ENCODE results near the gene CCDC85C. TPM values are rescaled to one million over a fixed set of nuclear protein-coding genes. Genes with fewer than 3 reads are reported as not detected.

CCDC85C gene
- total and polyA plus RNA-seq, 4 experiments from 2014 or later: 0.36 to 14.4 (median 7.9) TPM

GRCh38 chr14:99579120-99579836 lies 24.7 kb downstream of the CCDC85C start:
- H3K4me1 ChIP-seq (ENCODE audit: insufficient read depth, low read length): no peaks in the 10 kb centered on the region
- ChIA-PET POLR2A (ENCODE audit: partially characterized antibody) (no interaction called here), CTCF (ENCODE audit: partially characterized antibody) (no interaction called here)
- no peaks in the 10 kb centered on the region for H3K27me3 Mint-ChIP-seq
- H3K4me3 Mint-ChIP-seq: no peak overlapping the region
- no peak overlapping the region for H3K27ac Mint-ChIP-seq
- no peaks in the 10 kb centered on the region for H3K36me3 ChIP-seq (ENCODE audit: insufficient read depth, low read length)
- H3K9me3 ChIP-seq (ENCODE audit: control insufficient read depth in 1 of 2, low read length in 2 of 2): no peaks in the 10 kb centered on the region
- H3K36me3 Mint-ChIP-seq: no peaks in the 10 kb centered on the region
- H3K9me3 Mint-ChIP-seq: no peaks in the 10 kb centered on the region
- intact Hi-C loops (cut with micrococcal nuclease): no loop called here
- DNase-seq: no peak
- H3K4me3 ChIP-seq (ENCODE audit: low read length in 2 of 2): no peak overlapping the region
- peaks cover 5 to 12% (median 8%) of the 10 kb centered on the region in 4 donors for H3K4me1 Mint-ChIP-seq
- no peaks in the 10 kb centered on the region for H3K27me3 ChIP-seq (ENCODE audit: insufficient read depth, low read length)
- H3K27ac ChIP-seq (ENCODE audit: low read depth, low read length): no peak overlapping the region

- ChIA-PET POLR2A (ENCODE audit: partially characterized antibody) (no interaction called here), CTCF (ENCODE audit: partially characterized antibody) (no interaction called here)
- no peaks in the 10 kb centered on the region for H3K27me3 Mint-ChIP-seq
- no peak overlapping the region for H3K4me3 Mint-ChIP-seq
- H3K36me3 ChIP-seq (ENCODE audit: insufficient read depth, low read length): no peaks in the 10 kb centered on the region
- no peaks in the 10 kb centered on the region for H3K36me3 Mint-ChIP-seq
- H3K27ac ChIP-seq (ENCODE audit: low read depth, low read length): no peak overlapping the region
- H3K27ac Mint-ChIP-seq: peak overlapping the region in 1 of 7 donors; percentile 2
- no peaks in the 10 kb centered on the region for H3K9me3 Mint-ChIP-seq
- no peaks in the 10 kb centered on the region for H3K9me3 ChIP-seq (ENCODE audit: control insufficient read depth in 1 of 2, low read length in 2 of 2)
- peaks cover 5 to 12% (median 8%) of the 10 kb centered on the region in 4 donors for H3K4me1 Mint-ChIP-seq
- H3K4me1 ChIP-seq (ENCODE audit: insufficient read depth, low read length): no peaks in the 10 kb centered on the region
- intact Hi-C loops (cut with micrococcal nuclease): no loop called here
- H3K27me3 ChIP-seq (ENCODE audit: insufficient read depth, low read length): no peaks in the 10 kb centered on the region
- DNase-seq: no peak
- H3K4me3 ChIP-seq (ENCODE audit: low read length in 2 of 2): no peak overlapping the region
Measured at GRCh38 chr14:99578541-99579101, 25.4 kb downstream of the CCDC85C start.

- Mint-ChIP-seq H3K4me1 (peaks cover 4 to 17% (median 10%) of the 10 kb centered on the region in 4 donors), H3K9me3 (no peaks in the 10 kb centered on the region), H3K36me3 (no peaks in the 10 kb centered on the region), H3K4me3 (no peak overlapping the region), H3K27me3 (no peaks in the 10 kb centered on the region), H3K27ac (no peak overlapping the region)
- H3K4me3 ChIP-seq (ENCODE audit: low read length in 2 of 2): no peak overlapping the region
- ChIA-PET CTCF (ENCODE audit: partially characterized antibody) (interaction anchor here (1.5 kb wide), 1 partner anchor 51 kb away, joined by 3 read pairs; no protein-coding TSS in a partner anchor), POLR2A (ENCODE audit: partially characterized antibody) (no interaction called here)
- no peak overlapping the region for H3K27ac ChIP-seq (ENCODE audit: low read depth, low read length)
- intact Hi-C loops (cut with micrococcal nuclease): no loop called here
- no peaks in the 10 kb centered on the region for H3K9me3 ChIP-seq (ENCODE audit: control insufficient read depth in 1 of 2, low read length in 2 of 2)
- no peaks in the 10 kb centered on the region for H3K36me3 ChIP-seq (ENCODE audit: insufficient read depth, low read length)
- DNase-seq: no peak
- no peaks in the 10 kb centered on the region for H3K4me1 ChIP-seq (ENCODE audit: insufficient read depth, low read length)
- no peaks in the 10 kb centered on the region for H3K27me3 ChIP-seq (ENCODE audit: insufficient read depth, low read length)
Measured at GRCh38 chr14:99576761-99577705, 27.0 kb downstream of the CCDC85C start.

DNA sequence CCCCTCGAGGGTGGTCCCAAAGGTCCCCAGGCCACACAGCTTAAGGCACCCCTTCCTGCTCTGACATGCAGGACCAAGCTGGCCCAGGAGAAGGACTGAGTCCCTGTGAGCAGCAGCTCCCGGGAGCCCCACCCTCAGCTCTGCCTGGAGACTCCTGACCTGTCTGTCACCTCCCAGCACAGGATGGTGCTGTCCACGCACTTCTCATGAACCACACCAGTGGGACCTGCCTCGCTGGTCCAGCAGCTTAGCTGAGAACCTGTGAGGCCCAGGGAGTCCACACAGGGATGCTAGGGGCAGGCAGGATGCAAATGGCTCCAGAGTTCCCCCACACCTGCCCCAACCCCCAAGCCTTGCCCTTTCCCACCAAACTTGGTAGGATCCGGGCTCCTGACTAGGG lies 27.7 kb downstream of the CCDC85C start:
- ChIA-PET CTCF (ENCODE audit: partially characterized antibody) (interaction anchor here (1.5 kb wide), 1 partner anchor 52 kb away, joined by 3 read pairs; no protein-coding TSS in a partner anchor), POLR2A (ENCODE audit: partially characterized antibody) (no interaction called here)
- Mint-ChIP-seq H3K4me3 (no peak overlapping the region), H3K4me1 (peaks cover 4 to 17% (median 10%) of the 10 kb centered on the region in 4 donors), H3K36me3 (no peaks in the 10 kb centered on the region), H3K27me3 (no peaks in the 10 kb centered on the region), H3K9me3 (no peaks in the 10 kb centered on the region), H3K27ac (no peak overlapping the region)
- Histone ChIP-seq H3K27ac (ENCODE audit: low read depth, low read length) (no peak overlapping the region), H3K4me1 (ENCODE audit: insufficient read depth, low read length) (no peaks in the 10 kb centered on the region), H3K27me3 (ENCODE audit: insufficient read depth, low read length) (no peaks in the 10 kb centered on the region), H3K36me3 (ENCODE audit: insufficient read depth, low read length) (no peaks in the 10 kb centered on the region), H3K4me3 (ENCODE audit: low read length in 2 of 2) (no peak overlapping the region), H3K9me3 (ENCODE audit: control insufficient read depth in 1 of 2, low read length in 2 of 2) (no peaks in the 10 kb centered on the region)
- intact Hi-C loops (cut with micrococcal nuclease): no loop called here
- DNase-seq: no peak

DNA sequence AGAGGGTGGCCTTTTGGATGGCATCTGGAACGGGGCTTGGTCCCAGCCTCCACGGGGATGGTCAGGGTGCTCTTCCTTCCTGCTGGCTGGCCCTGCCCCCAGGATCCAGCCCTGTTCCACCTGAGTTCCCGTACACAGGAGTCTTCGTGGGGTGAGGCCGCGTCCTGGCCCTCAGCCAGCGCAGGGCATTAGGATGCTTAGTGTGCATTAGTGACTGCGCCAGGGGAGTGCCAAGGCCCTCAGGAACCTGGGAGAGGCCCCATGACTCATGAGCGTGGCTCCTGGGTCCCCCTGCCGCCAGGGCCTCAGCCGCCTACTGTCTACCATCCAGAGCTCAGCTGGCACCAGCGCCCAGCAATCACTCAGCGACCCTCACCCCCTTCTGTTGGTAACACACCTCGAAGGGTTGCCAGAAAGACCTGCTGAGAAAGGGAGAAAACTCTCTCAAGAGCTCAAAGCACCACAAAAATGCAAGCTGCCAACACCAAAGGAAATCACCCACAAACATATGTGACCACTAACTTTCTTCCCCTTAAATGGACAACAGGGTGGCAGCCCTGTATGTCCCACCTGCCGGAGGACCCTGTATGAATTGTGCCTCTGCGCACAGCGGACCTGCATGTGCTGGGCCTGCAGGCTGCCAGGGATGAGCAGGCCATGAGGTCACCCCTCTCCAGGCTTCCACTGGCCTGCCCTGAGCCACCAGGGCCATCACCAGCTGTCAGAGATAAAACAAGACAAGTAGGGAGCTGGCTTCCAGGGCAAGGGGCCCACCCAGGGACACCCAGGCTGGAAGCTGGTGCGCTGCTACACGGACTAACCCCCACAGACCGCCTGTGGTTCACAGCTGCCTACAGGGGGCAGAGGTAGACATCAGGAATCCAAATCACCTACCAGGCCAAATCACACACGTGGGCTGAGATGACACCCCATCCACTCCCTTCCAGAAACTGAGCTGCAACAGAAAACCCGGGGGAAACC lies 28.7 kb downstream of the CCDC85C start:
- Histone ChIP-seq H3K9me3 (ENCODE audit: control insufficient read depth in 1 of 2, low read length in 2 of 2) (no peaks in the 10 kb centered on the region), H3K36me3 (ENCODE audit: insufficient read depth, low read length) (no peaks in the 10 kb centered on the region), H3K4me1 (ENCODE audit: insufficient read depth, low read length) (no peaks in the 10 kb centered on the region), H3K27ac (ENCODE audit: low read depth, low read length) (no peak overlapping the region), H3K4me3 (ENCODE audit: low read length in 2 of 2) (no peak overlapping the region), H3K27me3 (ENCODE audit: insufficient read depth, low read length) (no peaks in the 10 kb centered on the region)
- no peaks in the 10 kb centered on the region for H3K27me3 Mint-ChIP-seq
- H3K4me3 Mint-ChIP-seq: no peak overlapping the region
- DNase-seq: no peak
- ChIA-PET CTCF (ENCODE audit: partially characterized antibody) (interaction anchor here (1.0 kb wide), 1 partner anchor 53 kb away, joined by 3 read pairs; no protein-coding TSS in a partner anchor), POLR2A (ENCODE audit: partially characterized antibody) (no interaction called here)
- H3K9me3 Mint-ChIP-seq: no peaks in the 10 kb centered on the region
- peak overlapping the region in 1 of 7 donors; percentile 18 for H3K27ac Mint-ChIP-seq
- no peaks in the 10 kb centered on the region for H3K36me3 Mint-ChIP-seq
- intact Hi-C loops (cut with micrococcal nuclease): no loop called here
- H3K4me1 Mint-ChIP-seq: peaks cover 4 to 17% (median 9%) of the 10 kb centered on the region in 4 donors

DNA sequence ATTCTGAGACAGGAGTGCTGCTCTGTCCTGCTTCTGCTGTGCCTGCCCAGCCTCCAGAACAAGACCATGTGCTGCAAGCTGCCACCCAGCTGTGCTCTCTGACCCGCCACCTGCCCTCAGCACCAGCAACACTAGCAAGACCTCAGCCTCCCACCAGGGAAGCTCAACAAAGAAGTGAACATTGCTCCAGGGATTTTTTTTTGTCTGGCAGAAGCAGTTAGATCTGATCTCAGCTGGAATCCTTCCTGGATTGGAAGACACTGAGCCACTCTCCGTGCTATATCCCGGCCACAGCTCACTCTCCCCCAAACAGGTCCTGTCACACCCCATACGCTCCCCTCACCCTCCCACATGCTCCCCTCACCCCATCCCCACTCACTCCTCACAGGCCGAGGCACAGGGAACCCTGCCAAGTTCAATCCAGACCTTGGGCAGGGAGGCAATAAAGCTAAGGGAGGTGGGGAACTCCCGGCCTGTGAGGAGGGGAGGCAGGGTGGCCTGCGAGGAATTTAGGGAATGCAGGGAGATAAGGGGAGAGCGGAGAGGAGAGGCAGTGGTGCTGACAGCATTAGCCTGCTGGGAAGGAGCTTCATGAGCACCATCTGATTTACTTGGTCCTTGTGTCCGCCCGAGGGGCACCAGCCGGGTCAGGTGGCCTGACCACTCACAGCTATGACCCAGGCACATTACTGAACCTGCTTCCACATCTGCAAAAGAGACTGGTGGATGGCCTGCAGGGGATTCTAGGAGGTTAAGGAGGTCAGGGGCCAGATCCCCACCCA lies 29.7 kb downstream of the CCDC85C start:
- no peak for DNase-seq
- ChIA-PET CTCF (ENCODE audit: partially characterized antibody) (no interaction called here), POLR2A (ENCODE audit: partially characterized antibody) (interaction anchor here (0.8 kb wide), 1 partner anchor 29 kb away, joined by 3 read pairs; the partner anchor contains the start of gene CCDC85C)
- intact Hi-C loops (cut with micrococcal nuclease): no loop called here
- Histone ChIP-seq H3K27me3 (ENCODE audit: insufficient read depth, low read length) (no peaks in the 10 kb centered on the region), H3K4me3 (ENCODE audit: low read length in 2 of 2) (no peak overlapping the region), H3K36me3 (ENCODE audit: insufficient read depth, low read length) (no peaks in the 10 kb centered on the region), H3K9me3 (ENCODE audit: control insufficient read depth in 1 of 2, low read length in 2 of 2) (no peaks in the 10 kb centered on the region), H3K27ac (ENCODE audit: low read depth, low read length) (no peak overlapping the region), H3K4me1 (ENCODE audit: insufficient read depth, low read length) (no peaks in the 10 kb centered on the region)
- Mint-ChIP-seq H3K27me3 (no peaks in the 10 kb centered on the region), H3K4me3 (no peak overlapping the region), H3K4me1 (peaks cover 4 to 19% (median 16%) of the 10 kb centered on the region in 4 donors), H3K27ac (peak overlapping the region in 1 of 7 donors; percentile 56), H3K9me3 (no peaks in the 10 kb centered on the region), H3K36me3 (no peaks in the 10 kb centered on the region)
